GM04504 (cell line): ENCODE data around the gene UBXN1.

Experiments used
- DNase-seq: peaks from one replicate; pipeline ENCODE4 v3.0.0-alpha.2; 2012; ENCODE audit warnings: low read depth

The UBXN1 gene

GRCh38 chr11:62645946-62646824, 32.7 kb downstream of the UBXN1 start, which contains the start of gene GANAB:
TSS of gene GANAB (minus strand) at chr11:62646613. CDS start at chr11:62646599, 14 bp downstream.
- peak; percentile 98 for DNase-seq

DNA sequence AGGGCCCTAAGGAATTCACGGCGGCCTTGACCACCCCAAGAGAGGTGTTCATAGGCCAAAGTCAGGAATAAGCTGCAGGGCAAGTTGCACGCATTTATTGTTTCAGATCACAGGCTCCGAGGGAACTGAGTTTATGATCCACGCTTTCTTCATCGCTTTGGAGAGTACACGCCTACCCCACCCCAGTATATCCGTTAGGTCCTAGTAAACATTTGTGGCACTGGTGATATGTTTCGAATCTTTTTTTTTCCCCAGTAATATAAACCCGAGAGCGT, 33.3 kb downstream of the UBXN1 start:
- DNase-seq = no peak

GRCh38 chr11:62644220-62644619, 34.7 kb downstream of the UBXN1 start:
- DNase-seq = no peak

- no peak for DNase-seq
Measured at GRCh38 chr11:62632492-62632891, 46.4 kb downstream of the UBXN1 start.

DNA sequence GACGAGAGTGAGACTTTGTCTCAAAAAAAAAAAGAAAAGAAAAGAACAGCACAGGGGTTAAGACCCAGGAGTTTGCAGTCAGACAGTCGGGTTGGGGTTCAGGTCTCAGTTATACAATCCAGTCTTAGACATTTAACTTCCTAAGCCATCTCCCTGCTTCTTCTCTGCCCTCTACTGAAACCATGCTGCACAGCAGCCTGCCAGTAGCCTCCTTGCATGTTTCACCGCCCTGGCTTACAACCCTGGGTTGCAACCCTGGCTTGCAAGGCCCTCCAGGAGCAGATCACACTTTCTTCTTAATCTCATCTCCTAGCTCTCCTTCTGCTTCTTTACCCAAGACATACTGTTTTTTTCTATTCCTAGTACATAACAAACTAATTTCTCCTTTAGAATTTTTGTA, 51.2 kb downstream of the UBXN1 start:
- DNase-seq = no peak
